A673 (cell line): ENCODE measurements around the gene GCC1.

Experiments
- EZH2 ChIP-seq: fragments of 200-600 bp; sonication (generic); IDR thresholded peaks from 2 replicates; pipeline ENCODE4 v1.6.1; 2017; ENCODE audit warnings: borderline replicate concordance, low read depth, mild to moderate bottlenecking, mixed read lengths, antibody characterized with exemption, low read length; ENCODE audit not compliant: poor library complexity, severe bottlenecking
- TF ChIP-seq, protein P1 (sequence below): fragments of 300-800, 200-600 bp; sonication (generic); conservative IDR thresholded peaks from 2 replicates; pipeline ENCODE4 v1.5.1; 2017; ENCODE audit warnings: low read depth, mild to moderate bottlenecking, antibody characterized with exemption, low read length, moderate library complexity, mixed read lengths

DNA sequence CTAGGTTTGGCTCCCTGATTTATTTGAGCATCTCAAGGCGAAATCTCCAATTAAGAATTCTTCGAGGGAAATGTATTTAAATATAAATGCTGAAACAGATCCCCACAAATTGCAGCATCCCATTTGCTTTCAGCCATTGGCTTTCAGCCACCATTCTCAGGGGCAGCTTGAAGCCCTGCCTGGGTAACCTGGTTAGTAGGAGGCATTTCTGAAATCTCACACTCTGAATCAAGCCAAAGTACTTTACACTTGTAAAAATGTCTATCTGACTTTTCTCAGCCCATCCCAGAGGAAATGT lies 49.1 kb downstream of the GCC1 start:
- TF ChIP-seq, protein P1, sequence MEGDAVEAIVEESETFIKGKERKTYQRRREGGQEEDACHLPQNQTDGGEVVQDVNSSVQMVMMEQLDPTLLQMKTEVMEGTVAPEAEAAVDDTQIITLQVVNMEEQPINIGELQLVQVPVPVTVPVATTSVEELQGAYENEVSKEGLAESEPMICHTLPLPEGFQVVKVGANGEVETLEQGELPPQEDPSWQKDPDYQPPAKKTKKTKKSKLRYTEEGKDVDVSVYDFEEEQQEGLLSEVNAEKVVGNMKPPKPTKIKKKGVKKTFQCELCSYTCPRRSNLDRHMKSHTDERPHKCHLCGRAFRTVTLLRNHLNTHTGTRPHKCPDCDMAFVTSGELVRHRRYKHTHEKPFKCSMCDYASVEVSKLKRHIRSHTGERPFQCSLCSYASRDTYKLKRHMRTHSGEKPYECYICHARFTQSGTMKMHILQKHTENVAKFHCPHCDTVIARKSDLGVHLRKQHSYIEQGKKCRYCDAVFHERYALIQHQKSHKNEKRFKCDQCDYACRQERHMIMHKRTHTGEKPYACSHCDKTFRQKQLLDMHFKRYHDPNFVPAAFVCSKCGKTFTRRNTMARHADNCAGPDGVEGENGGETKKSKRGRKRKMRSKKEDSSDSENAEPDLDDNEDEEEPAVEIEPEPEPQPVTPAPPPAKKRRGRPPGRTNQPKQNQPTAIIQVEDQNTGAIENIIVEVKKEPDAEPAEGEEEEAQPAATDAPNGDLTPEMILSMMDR = no peak
- no peak for TF ChIP-seq EZH2
